HG02798 (cell line): ENCODE data around the gene CLIP1.
A peak's percentile ranks its signal among the peaks of the same experiment; 100 is the strongest.
"Not testable (repeated sequence)": the region's sequence is repeated elsewhere in the genome, so short reads cannot be mapped to it uniquely, and the experiment has no call there.

Experiments used
- ATAC-seq: cut with Tn5 transposase; IDR thresholded peaks from one replicate; pipeline ENCODE4 v1.9.1; 2021; ENCODE audit warnings: mild to moderate bottlenecking; ENCODE audit not compliant: unreplicated experiment, poor library complexity

CLIP1 gene

GRCh38 chr12:122266230-122266901, 156.1 kb downstream of the CLIP1 start, which contains the start of gene VPS33A:
Gene VPS33A, minus strand, starts transcription at chr12:122266494. Its CDS starts 86 bp downstream, at chr12:122266408.
- peak; percentile 95 for ATAC-seq

GRCh38 chr12:122265886-122266229, 156.6 kb downstream of the CLIP1 start:
- ATAC-seq: peak; percentile 35

- no peak for ATAC-seq
Observed at GRCh38 chr12:122265476-122265875, 157.0 kb downstream of the CLIP1 start.

- not testable (repeated sequence) for ATAC-seq
Observed at GRCh38 chr12:122260735-122261134, 161.7 kb downstream of the CLIP1 start.

GRCh38 chr12:122258939-122259338, 163.5 kb downstream of the CLIP1 start:
- not testable (repeated sequence) for ATAC-seq

- not testable (repeated sequence) for ATAC-seq
Observed at GRCh38 chr12:122258462-122258861, 164.0 kb downstream of the CLIP1 start.

- no peak for ATAC-seq
Observed at GRCh38 chr12:122250536-122250935, 171.9 kb downstream of the CLIP1 start.

- ATAC-seq: no peak
Observed at GRCh38 chr12:122250047-122250446, 172.4 kb downstream of the CLIP1 start.

GRCh38 chr12:122245553-122245952, 176.9 kb downstream of the CLIP1 start:
- no peak for ATAC-seq

GRCh38 chr12:122244565-122245371, 177.7 kb downstream of the CLIP1 start:
- no peak for ATAC-seq

- ATAC-seq: no peak
Observed at GRCh38 chr12:122243965-122244364, 178.5 kb downstream of the CLIP1 start.

- no peak for ATAC-seq
Observed at GRCh38 chr12:122238861-122239260, 183.6 kb downstream of the CLIP1 start.

- ATAC-seq: no peak
Observed at GRCh38 chr12:122235741-122236140, 186.7 kb downstream of the CLIP1 start.

GRCh38 chr12:122232691-122233090, 189.8 kb downstream of the CLIP1 start:
- ATAC-seq: no peak

GRCh38 chr12:122230798-122231197, 191.7 kb downstream of the CLIP1 start:
- no peak for ATAC-seq

GRCh38 chr12:122228092-122228491, 194.4 kb downstream of the CLIP1 start:
- no peak for ATAC-seq

- no peak for ATAC-seq
Observed at GRCh38 chr12:122227341-122227740, 195.1 kb downstream of the CLIP1 start.

GRCh38 chr12:122226366-122227125, 195.9 kb downstream of the CLIP1 start:
- no peak for ATAC-seq

- peak; percentile 90 for ATAC-seq
Observed at GRCh38 chr12:122225683-122226365, 196.6 kb downstream of the CLIP1 start, which contains the start of gene DIABLO. Gene DIABLO, minus strand, starts transcription at chr12:122226052. Its CDS starts 38 bp downstream, at chr12:122226014.
